Liver (tissue), 3 donors: ENCODE results near the gene CCDC138.
A peak's percentile ranks its signal among the peaks of the same experiment; 100 is the strongest.

Experiments used
- CTCF ChIP-seq: fragments of 150-350 bp; IDR thresholded peaks from 2 replicates; pipeline ENCODE4 v1.5.1; 2017; ENCODE audit warnings: improper control_type of control experiment, low read depth, low read length; ENCODE audit not compliant: missing input control
- GABPA ChIP-seq, 2 donors: IDR thresholded peaks in 1 of 2; conservative IDR thresholded peaks in 1 of 2; 2 replicates each; pipeline ENCODE4 v1.6.1; 2016; ENCODE audit warnings: antibody characterized with exemption in 2 of 2, mild to moderate bottlenecking in 1 of 2, moderate library complexity in 1 of 2
- JUND ChIP-seq, 2 donors: IDR thresholded peaks; 2 replicates each; pipeline ENCODE4 v1.6.1; 2016; ENCODE audit warnings: antibody characterized with exemption in 2 of 2
- MAX ChIP-seq: IDR thresholded peaks from 2 replicates; pipeline ENCODE4 v1.6.1; 2016; ENCODE audit warnings: antibody characterized with exemption
- NR2F2 ChIP-seq: IDR thresholded peaks from 2 replicates; pipeline ENCODE4 v1.6.1; 2016; ENCODE audit warnings: antibody characterized with exemption
- RAD21 ChIP-seq, 2 donors: IDR thresholded peaks; 2 replicates each; pipeline ENCODE4 v1.6.1; 2016; ENCODE audit warnings: antibody characterized with exemption in 2 of 2, mild to moderate bottlenecking in 2 of 2
- REST ChIP-seq: IDR thresholded peaks from 2 replicates; pipeline ENCODE4 v1.6.1; 2016; ENCODE audit warnings: antibody characterized with exemption, mild to moderate bottlenecking
- RXRA ChIP-seq, 2 donors: IDR thresholded peaks; 2 replicates each; pipeline ENCODE4 v1.6.1; 2017 to 2018; ENCODE audit warnings: antibody characterized with exemption in 2 of 2, mild to moderate bottlenecking in 1 of 2
- SP1 ChIP-seq: IDR thresholded peaks from 2 replicates; pipeline ENCODE4 v1.6.1; 2018; ENCODE audit warnings: antibody characterized with exemption, mild to moderate bottlenecking
- TAF1 ChIP-seq: conservative IDR thresholded peaks from 2 replicates; pipeline ENCODE4 v1.6.1; 2016; ENCODE audit warnings: antibody characterized with exemption, mild to moderate bottlenecking
- YY1 ChIP-seq: IDR thresholded peaks from 2 replicates; pipeline ENCODE4 v1.6.1; 2016; ENCODE audit warnings: antibody characterized with exemption, mild to moderate bottlenecking
- ZBTB33 ChIP-seq: IDR thresholded peaks from 2 replicates; pipeline ENCODE4 v1.6.1; 2016; ENCODE audit warnings: antibody characterized with exemption
- donor health status: healthy.
- donor health status: healthy.

GRCh38 chr2:108855194-108855593, 68.6 kb downstream of the CCDC138 start:
- no peak for TF ChIP-seq GABPA (IDR thresholded peaks at IDR 0.05 in 1 of 2, conservative IDR thresholded peaks at IDR 0.05 in 1 of 2)
- TF ChIP-seq CTCF: peak; percentile 45
- TF ChIP-seq REST: no peak
- no peak for TF ChIP-seq YY1
- TF ChIP-seq RXRA (IDR thresholded peaks at IDR 0.05): no peak
- no peak for TF ChIP-seq JUND (IDR thresholded peaks at IDR 0.05)
- TF ChIP-seq SP1: no peak
- TF ChIP-seq TAF1: no peak
- no peak for TF ChIP-seq ZBTB33
- peak; percentile 84 to 85 for TF ChIP-seq RAD21 (IDR thresholded peaks at IDR 0.05)
- TF ChIP-seq NR2F2: no peak
- TF ChIP-seq MAX: no peak
